ENCODE results near the gene MOAP1.

DNA sequence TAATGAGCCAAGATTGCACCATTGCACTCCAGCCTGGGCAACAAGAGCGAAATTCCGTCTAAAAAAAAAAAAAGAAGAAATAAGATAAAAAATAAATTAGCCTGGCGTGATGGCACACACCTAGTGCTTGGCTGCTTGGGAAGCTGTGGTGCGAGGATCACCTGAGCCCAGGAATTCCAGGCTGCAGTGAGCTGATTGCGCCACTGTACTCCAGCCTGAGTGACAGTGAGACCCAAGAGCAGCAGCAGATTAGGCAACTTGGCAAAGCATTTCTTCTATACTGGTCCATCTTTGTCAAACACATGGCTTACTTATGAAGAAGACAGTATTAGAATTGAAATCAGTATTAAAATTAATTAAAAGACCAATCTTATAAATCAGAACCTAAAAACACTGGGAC, 15.9 kb upstream of the MOAP1 start:
- TF ChIP-seq REST (IDR thresholded peaks at IDR 0.05; ENCODE audit: borderline replicate concordance) (no peak), EZH2 (IDR thresholded peaks at IDR 0.05; ENCODE audit: borderline replicate concordance, insufficient read depth, low read length, poor library complexity, severe bottlenecking) (no peak), SMC3 (conservative IDR thresholded peaks at IDR 0.05; ENCODE audit: poor library complexity) (no peak)
- TF ChIP-seq, protein P1, sequence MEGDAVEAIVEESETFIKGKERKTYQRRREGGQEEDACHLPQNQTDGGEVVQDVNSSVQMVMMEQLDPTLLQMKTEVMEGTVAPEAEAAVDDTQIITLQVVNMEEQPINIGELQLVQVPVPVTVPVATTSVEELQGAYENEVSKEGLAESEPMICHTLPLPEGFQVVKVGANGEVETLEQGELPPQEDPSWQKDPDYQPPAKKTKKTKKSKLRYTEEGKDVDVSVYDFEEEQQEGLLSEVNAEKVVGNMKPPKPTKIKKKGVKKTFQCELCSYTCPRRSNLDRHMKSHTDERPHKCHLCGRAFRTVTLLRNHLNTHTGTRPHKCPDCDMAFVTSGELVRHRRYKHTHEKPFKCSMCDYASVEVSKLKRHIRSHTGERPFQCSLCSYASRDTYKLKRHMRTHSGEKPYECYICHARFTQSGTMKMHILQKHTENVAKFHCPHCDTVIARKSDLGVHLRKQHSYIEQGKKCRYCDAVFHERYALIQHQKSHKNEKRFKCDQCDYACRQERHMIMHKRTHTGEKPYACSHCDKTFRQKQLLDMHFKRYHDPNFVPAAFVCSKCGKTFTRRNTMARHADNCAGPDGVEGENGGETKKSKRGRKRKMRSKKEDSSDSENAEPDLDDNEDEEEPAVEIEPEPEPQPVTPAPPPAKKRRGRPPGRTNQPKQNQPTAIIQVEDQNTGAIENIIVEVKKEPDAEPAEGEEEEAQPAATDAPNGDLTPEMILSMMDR (IDR thresholded peaks at IDR 0.05; ENCODE audit: poor library complexity, severe bottlenecking), result no peak
